GM20000 (cell line): Measurements from ENCODE around the gene DCAF11.

Experiments
- DNase-seq: peaks from one replicate; pipeline ENCODE4 v3.0.0; 2012; ENCODE audit warnings: low spot score
- TF ChIP-seq, protein P1 (sequence below): IDR thresholded peaks from 2 replicates; pipeline ENCODE4 v1.5.1; 2012; ENCODE audit warnings: mild to moderate bottlenecking, control low read depth; ENCODE audit errors: extremely low read depth, missing control alignments

The DCAF11 gene

DNA sequence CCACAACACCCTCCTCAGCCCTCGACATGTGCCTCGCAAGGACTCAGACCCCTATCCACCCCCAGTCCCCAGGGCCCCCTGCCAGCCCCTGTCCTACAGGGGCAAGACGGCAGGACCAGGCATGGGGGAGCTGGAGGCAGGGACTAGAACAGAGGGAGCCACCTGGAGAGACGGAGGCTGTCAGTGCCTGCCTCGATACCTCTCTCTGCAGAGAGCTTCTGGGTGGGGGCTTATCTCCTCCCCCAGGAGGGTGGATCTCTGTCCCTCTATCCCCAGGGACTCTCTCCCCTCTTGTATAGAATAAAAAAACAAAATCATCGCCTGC, 45.2 kb upstream of the DCAF11 start:
- TF ChIP-seq, protein P1, sequence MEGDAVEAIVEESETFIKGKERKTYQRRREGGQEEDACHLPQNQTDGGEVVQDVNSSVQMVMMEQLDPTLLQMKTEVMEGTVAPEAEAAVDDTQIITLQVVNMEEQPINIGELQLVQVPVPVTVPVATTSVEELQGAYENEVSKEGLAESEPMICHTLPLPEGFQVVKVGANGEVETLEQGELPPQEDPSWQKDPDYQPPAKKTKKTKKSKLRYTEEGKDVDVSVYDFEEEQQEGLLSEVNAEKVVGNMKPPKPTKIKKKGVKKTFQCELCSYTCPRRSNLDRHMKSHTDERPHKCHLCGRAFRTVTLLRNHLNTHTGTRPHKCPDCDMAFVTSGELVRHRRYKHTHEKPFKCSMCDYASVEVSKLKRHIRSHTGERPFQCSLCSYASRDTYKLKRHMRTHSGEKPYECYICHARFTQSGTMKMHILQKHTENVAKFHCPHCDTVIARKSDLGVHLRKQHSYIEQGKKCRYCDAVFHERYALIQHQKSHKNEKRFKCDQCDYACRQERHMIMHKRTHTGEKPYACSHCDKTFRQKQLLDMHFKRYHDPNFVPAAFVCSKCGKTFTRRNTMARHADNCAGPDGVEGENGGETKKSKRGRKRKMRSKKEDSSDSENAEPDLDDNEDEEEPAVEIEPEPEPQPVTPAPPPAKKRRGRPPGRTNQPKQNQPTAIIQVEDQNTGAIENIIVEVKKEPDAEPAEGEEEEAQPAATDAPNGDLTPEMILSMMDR: no peak
- no peak for DNase-seq

DNA sequence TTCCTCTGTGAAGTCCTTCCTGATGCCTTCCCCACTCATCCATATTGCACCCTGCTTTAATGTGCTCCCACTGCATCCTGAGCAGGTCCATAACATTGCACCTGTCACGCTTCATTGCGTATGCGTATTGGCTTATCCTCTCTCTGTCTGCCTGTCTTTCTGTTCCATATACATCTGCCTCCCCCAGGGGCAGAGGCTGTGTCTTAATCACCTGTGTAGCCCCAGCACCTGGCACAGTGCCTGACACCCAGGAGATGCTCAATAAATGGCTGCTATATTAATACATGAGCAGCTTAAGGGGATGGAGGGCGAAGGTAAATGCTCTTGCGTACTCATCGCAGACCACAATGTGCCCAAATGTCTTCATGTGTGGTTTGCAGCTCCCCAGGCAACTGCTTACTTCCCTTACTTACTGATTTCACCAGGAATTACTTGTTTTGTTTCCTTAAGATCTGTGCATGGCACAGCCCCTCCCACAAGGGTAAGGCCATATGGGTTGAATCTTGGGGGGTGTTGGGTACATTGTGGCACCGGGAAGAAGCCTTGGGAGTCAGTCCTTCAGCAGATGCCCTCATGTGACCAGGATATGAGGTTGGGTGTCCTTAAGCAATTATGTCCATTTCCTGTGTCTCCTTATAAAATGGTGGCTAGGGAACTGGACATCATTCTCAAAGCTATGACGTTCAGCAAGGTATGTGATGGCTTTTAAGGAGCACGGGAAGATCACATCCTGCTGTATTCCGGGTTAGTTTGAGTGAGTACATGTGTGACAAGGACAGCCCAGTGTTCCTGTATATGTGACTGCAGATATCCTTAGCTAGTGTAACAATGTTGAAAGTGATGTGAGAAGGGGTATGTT, 44.1 kb upstream of the DCAF11 start:
- DNase-seq: no peak
- TF ChIP-seq, protein P1: no peak

DNA sequence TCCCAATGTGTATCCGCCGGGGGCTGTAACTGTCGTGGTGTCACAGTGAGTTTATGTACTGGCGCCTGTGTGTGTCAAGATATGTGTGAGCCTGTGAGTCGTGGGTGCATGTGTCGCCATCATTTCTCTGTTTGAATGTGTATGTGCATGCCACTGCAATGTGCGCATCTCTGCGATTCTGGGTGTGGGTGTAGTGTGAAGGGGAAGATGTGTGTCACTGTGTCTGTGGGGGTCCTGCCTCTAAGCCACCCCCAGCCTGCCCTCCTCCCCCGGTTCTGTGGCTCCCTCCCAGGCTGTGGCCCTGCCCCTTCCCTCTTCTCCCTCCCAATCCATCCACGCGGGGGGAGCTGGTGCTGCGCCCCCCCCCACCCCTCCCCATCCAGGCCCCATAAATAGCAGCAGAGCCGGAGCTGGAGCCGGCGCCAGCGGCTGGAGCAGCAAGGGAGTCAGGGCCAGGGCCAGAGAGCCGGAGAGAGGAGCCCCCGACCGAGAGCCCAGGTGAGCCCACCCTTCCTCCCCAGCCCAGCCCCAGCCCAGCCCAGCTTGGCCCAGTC, 43.4 kb upstream of the DCAF11 start, which contains the start of gene CPNE6:
Gene CPNE6, plus strand, starts transcription at position 419 of the 554 bp plus-strand sequence. CDS start 1,375 bp downstream, outside the sequence.
- DNase-seq: no peak
- TF ChIP-seq, protein P1: no peak

DNA sequence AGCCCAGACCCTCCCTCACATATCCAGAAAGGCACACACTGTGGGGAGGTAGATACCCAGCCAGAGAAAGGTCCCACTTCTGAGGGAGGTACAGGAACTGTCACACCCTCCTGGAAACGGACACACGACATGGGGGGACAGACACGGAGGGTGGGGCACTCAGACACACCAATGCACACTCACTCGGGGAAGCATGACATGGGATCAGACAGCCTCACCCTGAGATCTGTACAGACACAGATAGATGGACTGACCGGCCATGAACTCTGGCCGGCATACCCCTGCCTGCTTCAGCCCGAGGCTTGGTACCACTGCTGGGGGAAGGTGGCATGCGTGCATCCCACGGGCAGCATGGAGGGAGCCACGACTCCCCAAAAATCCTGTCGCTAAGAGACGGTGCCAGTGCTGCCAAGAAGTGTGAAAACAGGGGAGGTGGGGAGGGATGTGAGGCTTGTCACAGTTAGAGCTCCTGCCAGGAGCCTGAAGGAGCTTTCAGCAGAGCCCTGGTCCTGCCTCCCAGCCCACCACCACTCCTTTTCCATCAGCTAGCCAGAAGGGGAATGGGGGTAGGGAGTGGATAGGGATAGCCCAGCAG, 42.6 kb upstream of the DCAF11 start:
- no peak for DNase-seq
- TF ChIP-seq, protein P1: no peak

DNA sequence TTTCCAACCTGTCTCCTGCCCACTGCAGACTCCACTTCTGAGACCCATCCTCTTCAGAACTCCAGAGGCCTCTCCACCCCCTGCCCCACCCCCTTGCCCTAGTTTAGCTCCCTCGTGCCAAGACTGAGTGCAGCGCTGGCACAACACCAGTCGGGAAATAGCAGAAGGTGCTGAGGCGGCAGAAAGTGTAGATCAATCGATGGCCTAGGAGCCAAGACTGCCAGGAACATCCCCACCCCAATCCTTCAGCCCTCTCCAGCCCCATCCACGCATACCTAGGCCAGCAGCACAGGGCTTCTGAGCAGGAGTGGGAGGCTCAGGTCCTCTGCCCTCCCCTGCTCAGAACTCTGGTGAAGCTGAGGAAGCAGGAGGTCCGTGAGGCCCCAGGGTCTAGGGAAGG, 42.1 kb upstream of the DCAF11 start:
- TF ChIP-seq, protein P1: no peak

DNA sequence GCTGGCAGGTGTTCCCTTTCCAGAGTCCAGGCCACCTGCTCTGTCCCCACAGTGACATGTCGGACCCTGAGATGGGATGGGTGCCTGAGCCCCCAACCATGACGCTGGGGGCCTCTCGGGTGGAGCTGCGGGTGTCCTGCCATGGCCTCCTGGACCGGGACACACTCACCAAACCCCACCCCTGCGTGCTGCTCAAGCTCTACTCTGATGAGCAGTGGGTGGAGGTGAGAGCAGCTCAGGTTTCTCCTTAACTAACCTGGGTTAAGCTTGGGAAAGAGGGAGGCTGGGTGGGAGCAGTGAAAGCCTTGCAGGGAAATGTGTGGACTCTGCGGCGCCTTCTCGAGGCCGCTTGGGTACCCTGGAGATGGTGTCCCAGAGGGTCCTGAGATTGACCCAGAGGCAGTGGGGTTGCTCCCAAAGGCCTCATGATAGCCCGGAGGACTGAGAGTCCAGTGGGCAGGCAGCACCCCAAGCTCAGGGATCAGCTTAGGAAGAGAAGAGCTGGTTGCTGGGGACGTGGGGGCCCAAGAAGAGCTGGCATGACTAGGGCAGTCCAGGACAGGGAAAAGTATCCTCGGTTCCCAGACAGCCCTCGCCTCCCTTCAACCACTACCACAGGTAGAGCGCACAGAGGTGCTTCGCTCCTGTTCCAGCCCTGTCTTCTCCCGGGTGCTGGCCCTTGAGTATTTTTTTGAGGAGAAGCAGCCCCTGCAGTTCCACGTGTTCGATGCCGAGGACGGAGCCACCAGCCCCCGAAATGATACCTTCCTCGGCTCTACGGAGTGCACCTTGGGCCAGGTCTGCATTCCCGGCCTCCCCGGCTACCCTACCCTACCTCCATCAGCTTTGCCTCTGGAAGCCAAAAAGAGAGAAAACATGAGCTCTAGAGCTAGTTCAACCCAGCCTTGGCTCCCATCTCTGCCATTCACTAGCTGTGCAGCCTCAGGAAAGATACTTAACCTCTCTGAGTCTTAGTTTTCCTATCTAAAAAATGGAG, 41.4 kb upstream of the DCAF11 start:
- TF ChIP-seq, protein P1: no peak
- no peak for DNase-seq

More for the DNA sequence above, 42.1 kb upstream of the DCAF11 start:
- no peak for DNase-seq
